ENCODE results near the gene PDE4B.

- TF ChIP-seq POLR2A (IDR thresholded peaks at IDR 0.05; ENCODE audit: low read length): no peak
- TF ChIP-seq GATA1 (IDR thresholded peaks at IDR 0.05; ENCODE audit: low read depth, low read length): no peak
These were observed 490.4 kb downstream of the PDE4B start for GRCh38 chr1:66282891-66283621.

Data from erythroblast (primary cell).